NCI-H1105 treated with DMSO at 0.1 percent for 48 hours (cell line): ENCODE results near the gene ABHD5.

Source experiments
- DNase-seq: peaks from one replicate; lab custom pipeline; 2025; lab: John Stamatoyannopoulos, UW

ABHD5 gene

GRCh38 chr3:43685921-43686320 lies 4.8 kb upstream of the ABHD5 start:
- no peak for DNase-seq

GRCh38 chr3:43686333-43686699 lies 4.4 kb upstream of the ABHD5 start:
- DNase-seq, result no peak

- no peak for DNase-seq
These were observed 3.8 kb upstream of the ABHD5 start for GRCh38 chr3:43686700-43687498.

- no peak for DNase-seq
These were observed 3.3 kb upstream of the ABHD5 start for GRCh38 chr3:43687499-43687811.

- no peak for DNase-seq
These were observed 2.5 kb upstream of the ABHD5 start for GRCh38 chr3:43688245-43688650.

GRCh38 chr3:43689166-43689565 lies 1.6 kb upstream of the ABHD5 start:
- DNase-seq, result no peak

GRCh38 chr3:43689766-43690399 lies 855 bp upstream of the ABHD5 start:
- DNase-seq, result peak; percentile 22

- DNase-seq, result peak; percentile 55
These were observed 620 bp downstream of the ABHD5 start for GRCh38 chr3:43691120-43691995.

- DNase-seq, result no peak
These were observed 1.5 kb downstream of the ABHD5 start for GRCh38 chr3:43692085-43692855.

GRCh38 chr3:43692971-43693370 lies 2.2 kb downstream of the ABHD5 start:
- DNase-seq, result no peak

- DNase-seq, result no peak
These were observed 2.9 kb downstream of the ABHD5 start for GRCh38 chr3:43693594-43693993.

- DNase-seq, result no peak
These were observed 4.7 kb downstream of the ABHD5 start for GRCh38 chr3:43695443-43695842.

- DNase-seq, result no peak
These were observed 5.1 kb downstream of the ABHD5 start for GRCh38 chr3:43695863-43696262.

- no peak for DNase-seq
These were observed 5.7 kb downstream of the ABHD5 start for GRCh38 chr3:43696441-43696840.

GRCh38 chr3:43696881-43697280 lies 6.1 kb downstream of the ABHD5 start:
- no peak for DNase-seq

- DNase-seq, result no peak
These were observed 9.1 kb downstream of the ABHD5 start for GRCh38 chr3:43699864-43700263.

- DNase-seq, result peak; percentile 2
These were observed 14.0 kb downstream of the ABHD5 start for GRCh38 chr3:43704697-43705096.

- no peak for DNase-seq
These were observed 15.6 kb downstream of the ABHD5 start for GRCh38 chr3:43706342-43706741.

GRCh38 chr3:43707266-43707665 lies 16.5 kb downstream of the ABHD5 start:
- DNase-seq, result no peak

- no peak for DNase-seq
These were observed 17.3 kb downstream of the ABHD5 start for GRCh38 chr3:43707998-43708397.

- DNase-seq, result no peak
These were observed 18.3 kb downstream of the ABHD5 start for GRCh38 chr3:43709022-43709421.

- no peak for DNase-seq
These were observed 19.9 kb downstream of the ABHD5 start for GRCh38 chr3:43710607-43711006.
